ENCODE measurements around the gene SORL1. TPM values are rescaled to one million over a fixed set of nuclear protein-coding genes. Genes with fewer than 3 reads are reported as not detected.

Gene SORL1
- total and polyA plus RNA-seq, 2 of the 13 experiments (the other 11 are each of a cell fraction or from before 2014, with no cell fraction given) = 21.3 to 148 TPM

- CTCF ChIA-PET (ENCODE audit: low intra/inter-chr PET ratio, low total read pairs) = no interaction called here
- ATAC-seq (no peak), FAIRE-seq (no peak), DNase-seq (ENCODE audit: low spot score) (no peak)
- Histone ChIP-seq H3K27me3 (ENCODE audit: control insufficient read depth in 1 of 2, insufficient read depth in 2 of 2, low read length in 2 of 2) (no peaks in the 10 kb centered on the region), H3K36me3 (replicated peaks in 1 of 2; ENCODE audit: control insufficient read depth in 1 of 2, insufficient read depth in 2 of 2, low read length in 2 of 2) (peaks cover 32 to 74% of the 10 kb centered on the region in 2 experiments), H3K4me3 (replicated peaks in 1 of 3; ENCODE audit: insufficient read depth in 1 of 3, low read depth in 2 of 3, low read length in 3 of 3) (no peak overlapping the region), H2AFZ (ENCODE audit: low read length) (no peak overlapping the region), H4K20me1 (ENCODE audit: insufficient read depth, low read length) (peaks cover 9% of the 10 kb centered on the region; the same call in 1 of the 2 replicates), H3K4me2 (ENCODE audit: low read depth, low read length) (no peak overlapping the region), H3K9me3 (ENCODE audit: low read length) (no peaks in the 10 kb centered on the region), H3K27ac (ENCODE audit: extremely low read length, insufficient read depth, low read length) (no peak overlapping the region), H3K79me2 (ENCODE audit: insufficient read depth, low read length) (no peaks in the 10 kb centered on the region), H3K4me1 (ENCODE audit: insufficient read depth, low read length) (no peaks in the 10 kb centered on the region), H3K9ac (ENCODE audit: insufficient read depth, low read depth, low read length) (no peak overlapping the region)
- POLR2A ChIA-PET = no interaction called here
- 100% methylated on average over 4 of the region's 4 CpGs for WGBS (ENCODE audit: low lambda C conversion rate)
- no TSS peak for BruUV-seq (replicated peaks)
- intact Hi-C loops (cut with micrococcal nuclease; ENCODE audit: unreplicated experiment) (no loop called here), in situ Hi-C loops (cut with HindIII; ENCODE audit: extremely low pct_ligation_motif_present, low pct_unique_long_range_greater_than_20kb) (no loop called here)
- no peak for TF ChIP-seq ZNF484 (CRISPR knock-in tag; IDR thresholded peaks at IDR 0.05; ENCODE audit: borderline replicate concordance, low read depth)
- no peak for TF ChIP-seq PITX1 (CRISPR knock-in tag; IDR thresholded peaks at IDR 0.05)
- TF ChIP-seq ZNF547 (CRISPR knock-in tag; IDR thresholded peaks at IDR 0.05) = no peak
- TF ChIP-seq ZMYM4 (CRISPR knock-in tag; IDR thresholded peaks at IDR 0.05) = 0 out of 2 replicates have a peak, but pooled peaks have one; percentile 21
- no peak for TF ChIP-seq ZNF142 (CRISPR knock-in tag; IDR thresholded peaks at IDR 0.05)
Observed at GRCh38 chr11:121524233-121524631, 72.1 kb downstream of the SORL1 start.

Measured in HepG2 (cell line).